ENCODE results near the gene FFAR2. TPM values are rescaled to one million over a fixed set of nuclear protein-coding genes. Genes with fewer than 3 reads are reported as not detected.

FFAR2 gene
- total RNA-seq, 1 experiment from 2014 or later: not detected

DNA sequence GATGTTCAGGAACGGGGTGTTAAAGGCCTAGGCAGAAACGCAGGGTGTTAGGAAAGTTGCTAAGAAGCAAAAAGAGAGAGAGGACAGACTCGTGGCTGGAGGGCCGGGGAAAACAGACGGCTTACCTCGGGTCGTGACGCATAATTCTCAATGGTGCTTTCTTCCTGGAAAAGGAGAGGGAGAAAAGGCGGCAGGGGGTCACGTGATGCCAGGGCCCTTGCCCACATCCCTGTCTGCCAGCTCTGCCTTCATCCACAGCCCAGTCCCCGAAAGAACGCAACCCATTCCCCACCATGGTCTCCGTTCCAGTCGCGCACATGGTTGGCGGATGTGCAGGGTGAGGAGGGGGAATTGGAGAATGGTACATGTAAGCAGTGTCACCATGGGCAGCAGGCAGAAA lies 40.6 kb downstream of the FFAR2 start:
- CTCF ChIA-PET: no interaction called here
- Histone ChIP-seq H4K20me1 (ENCODE audit: low read length) (no peaks in the 10 kb centered on the region), H3K4me1 (ENCODE audit: insufficient read depth, low read length) (no peaks in the 10 kb centered on the region), H3K9ac (ENCODE audit: low read length) (no peak overlapping the region), H3K27me3 (ENCODE audit: low read length) (no peaks in the 10 kb centered on the region), H3K36me3 (ENCODE audit: low read depth, low read length) (no peaks in the 10 kb centered on the region), H3K9me2 (replicated peaks; ENCODE audit: low read length) (no peaks in the 10 kb centered on the region), H3F3A (ENCODE audit: low read length, unreplicated experiment) (no peaks in the 10 kb centered on the region), H2AFZ (ENCODE audit: low read length) (no peak overlapping the region), H3K79me2 (ENCODE audit: low read length) (no peaks in the 10 kb centered on the region), H3K4me3 (ENCODE audit: low read length) (no peak overlapping the region), H3K27ac (ENCODE audit: low read length) (no peak overlapping the region), H3K9me3 (ENCODE audit: low read length) (no peaks in the 10 kb centered on the region), H3K4me2 (ENCODE audit: low read length) (no peak overlapping the region)
- intact Hi-C loops (cut with micrococcal nuclease): no loop called here
- POLR2A ChIA-PET (ENCODE audit: unreplicated experiment): no interaction called here
- no peak for ATAC-seq
- DNase-seq: no peak
- TF ChIP-seq EZH2phosphoT487 (IDR thresholded peaks at IDR 0.05; ENCODE audit: borderline replicate concordance, low read length): no peak
- TF ChIP-seq, protein P1, sequence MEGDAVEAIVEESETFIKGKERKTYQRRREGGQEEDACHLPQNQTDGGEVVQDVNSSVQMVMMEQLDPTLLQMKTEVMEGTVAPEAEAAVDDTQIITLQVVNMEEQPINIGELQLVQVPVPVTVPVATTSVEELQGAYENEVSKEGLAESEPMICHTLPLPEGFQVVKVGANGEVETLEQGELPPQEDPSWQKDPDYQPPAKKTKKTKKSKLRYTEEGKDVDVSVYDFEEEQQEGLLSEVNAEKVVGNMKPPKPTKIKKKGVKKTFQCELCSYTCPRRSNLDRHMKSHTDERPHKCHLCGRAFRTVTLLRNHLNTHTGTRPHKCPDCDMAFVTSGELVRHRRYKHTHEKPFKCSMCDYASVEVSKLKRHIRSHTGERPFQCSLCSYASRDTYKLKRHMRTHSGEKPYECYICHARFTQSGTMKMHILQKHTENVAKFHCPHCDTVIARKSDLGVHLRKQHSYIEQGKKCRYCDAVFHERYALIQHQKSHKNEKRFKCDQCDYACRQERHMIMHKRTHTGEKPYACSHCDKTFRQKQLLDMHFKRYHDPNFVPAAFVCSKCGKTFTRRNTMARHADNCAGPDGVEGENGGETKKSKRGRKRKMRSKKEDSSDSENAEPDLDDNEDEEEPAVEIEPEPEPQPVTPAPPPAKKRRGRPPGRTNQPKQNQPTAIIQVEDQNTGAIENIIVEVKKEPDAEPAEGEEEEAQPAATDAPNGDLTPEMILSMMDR (conservative IDR thresholded peaks at IDR 0.05; ENCODE audit: low read depth, low read length): no peak
- no peak for TF ChIP-seq EZH2 (IDR thresholded peaks at IDR 0.05; ENCODE audit: low read length, unreplicated experiment)
- no TSS peak for BruUV-seq (replicated peaks)

DNA sequence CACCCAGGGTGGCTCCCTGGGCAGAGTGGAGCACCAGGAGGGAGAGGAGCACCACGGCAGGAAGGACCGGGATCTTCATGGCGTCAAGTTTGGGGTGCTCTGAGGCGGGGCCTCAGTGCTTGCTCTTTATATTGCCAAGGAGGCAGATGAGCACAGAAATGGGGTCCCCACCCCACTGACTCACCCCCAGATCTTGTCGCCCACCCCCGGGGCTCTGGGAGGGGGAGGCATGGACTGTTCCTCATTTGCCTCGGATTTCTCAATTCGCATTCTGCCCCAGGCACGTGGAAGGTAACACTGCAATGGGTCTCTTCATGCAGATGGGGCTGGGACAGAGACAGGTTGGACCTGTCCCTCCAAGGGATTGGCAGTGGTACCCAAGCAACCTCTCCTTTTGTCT lies 42.3 kb downstream of the FFAR2 start, which contains the start of gene KRTDAP:
Gene KRTDAP (minus strand): TSS at position 101 of the 400 bp plus-strand sequence. CDS start 22 bp downstream, at position 79.
- Histone ChIP-seq H3K36me3 (ENCODE audit: low read depth, low read length) (no peaks in the 10 kb centered on the region), H3K27ac (ENCODE audit: low read length) (no peak within 1 kb of the TSS), H3K9me2 (replicated peaks; ENCODE audit: low read length) (no peaks in the 10 kb centered on the region), H2AFZ (ENCODE audit: low read length) (no peak within 1 kb of the TSS), H3K4me2 (ENCODE audit: low read length) (no peak within 1 kb of the TSS), H3K9me3 (ENCODE audit: low read length) (no peaks in the 10 kb centered on the region), H3K9ac (ENCODE audit: low read length) (no peak within 1 kb of the TSS), H3F3A (ENCODE audit: low read length, unreplicated experiment) (no peaks in the 10 kb centered on the region), H3K4me3 (ENCODE audit: low read length) (no peak within 1 kb of the TSS), H3K4me1 (ENCODE audit: insufficient read depth, low read length) (no peaks in the 10 kb centered on the region), H3K27me3 (ENCODE audit: low read length) (no peaks in the 10 kb centered on the region), H3K79me2 (ENCODE audit: low read length) (no peaks in the 10 kb centered on the region), H4K20me1 (ENCODE audit: low read length) (no peaks in the 10 kb centered on the region)
- no TSS peak for BruUV-seq (replicated peaks)
- ATAC-seq (no peak), DNase-seq (no peak)
- CTCF ChIA-PET: no interaction called here
- intact Hi-C loops (cut with micrococcal nuclease): no loop called here
- POLR2A ChIA-PET (ENCODE audit: unreplicated experiment): no interaction called here
- TF ChIP-seq, protein P1 (conservative IDR thresholded peaks at IDR 0.05; ENCODE audit: low read depth, low read length): no peak
- TF ChIP-seq EZH2phosphoT487 (IDR thresholded peaks at IDR 0.05; ENCODE audit: borderline replicate concordance, low read length): no peak
- TF ChIP-seq EZH2 (IDR thresholded peaks at IDR 0.05; ENCODE audit: low read length, unreplicated experiment): no peak

- BruUV-seq (replicated peaks): no TSS peak
- Histone ChIP-seq H3K79me2 (ENCODE audit: low read length) (no peaks in the 10 kb centered on the region), H2AFZ (ENCODE audit: low read length) (no peak overlapping the region), H3K4me1 (ENCODE audit: insufficient read depth, low read length) (no peaks in the 10 kb centered on the region), H3K36me3 (ENCODE audit: low read depth, low read length) (no peaks in the 10 kb centered on the region), H3K9me2 (replicated peaks; ENCODE audit: low read length) (no peaks in the 10 kb centered on the region), H3F3A (ENCODE audit: low read length, unreplicated experiment) (no peaks in the 10 kb centered on the region), H3K9ac (ENCODE audit: low read length) (no peak overlapping the region), H3K4me2 (ENCODE audit: low read length) (no peak overlapping the region), H4K20me1 (ENCODE audit: low read length) (no peaks in the 10 kb centered on the region), H3K9me3 (ENCODE audit: low read length) (no peaks in the 10 kb centered on the region), H3K27me3 (ENCODE audit: low read length) (no peaks in the 10 kb centered on the region), H3K4me3 (ENCODE audit: low read length) (no peak overlapping the region), H3K27ac (ENCODE audit: low read length) (no peak overlapping the region)
- DNase-seq (no peak), ATAC-seq (no peak)
- ChIA-PET CTCF (no interaction called here), POLR2A (ENCODE audit: unreplicated experiment) (no interaction called here)
- intact Hi-C loops (cut with micrococcal nuclease): no loop called here
- TF ChIP-seq EZH2phosphoT487 (IDR thresholded peaks at IDR 0.05; ENCODE audit: borderline replicate concordance, low read length) (no peak), EZH2 (IDR thresholded peaks at IDR 0.05; ENCODE audit: low read length, unreplicated experiment) (no peak)
- TF ChIP-seq, protein P1 (conservative IDR thresholded peaks at IDR 0.05; ENCODE audit: low read depth, low read length): no peak
These were observed 43.8 kb downstream of the FFAR2 start for GRCh38 chr19:35491836-35492360.

Data from PC-3 (cell line).